ENCODE data around the gene CATSPER3.

The CATSPER3 gene

DNA sequence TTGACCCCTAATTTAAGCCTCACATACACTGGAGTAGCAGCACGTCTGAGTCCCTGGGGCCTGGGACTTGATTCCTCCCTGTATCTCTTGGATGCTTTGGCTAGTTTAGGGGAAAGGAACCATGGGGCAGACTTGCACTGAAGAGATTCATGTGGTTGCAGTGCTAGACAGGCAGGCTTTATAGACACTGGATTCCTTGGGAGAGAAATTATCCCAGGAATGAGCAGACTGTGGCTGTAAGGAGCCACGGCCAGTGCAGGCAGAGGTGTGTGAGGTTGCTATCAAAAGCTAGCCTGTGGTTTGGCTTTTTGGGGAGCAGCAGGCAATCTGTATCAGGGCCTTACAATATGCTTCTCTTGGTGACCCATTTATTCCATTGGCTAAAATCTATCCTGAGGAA lies 86.8 kb downstream of the CATSPER3 start:
- H3K27me3 ChIP-seq (ENCODE audit: control insufficient read depth, insufficient read depth, low read length), result peaks cover 37% of the 10 kb centered on the region
- H3K9me3 ChIP-seq (ENCODE audit: control insufficient read depth, low read length), result no peaks in the 10 kb centered on the region
- peaks cover 6% of the 10 kb centered on the region for H3K4me1 ChIP-seq (ENCODE audit: control insufficient read depth, insufficient read depth, low read length)
- no peak overlapping the region for H3K4me3 ChIP-seq (ENCODE audit: low read length)
- H3K9ac ChIP-seq (ENCODE audit: low read length), result no peak overlapping the region
- no peaks in the 10 kb centered on the region for H3K36me3 ChIP-seq (ENCODE audit: control insufficient read depth, insufficient read depth, low read length)

DNA sequence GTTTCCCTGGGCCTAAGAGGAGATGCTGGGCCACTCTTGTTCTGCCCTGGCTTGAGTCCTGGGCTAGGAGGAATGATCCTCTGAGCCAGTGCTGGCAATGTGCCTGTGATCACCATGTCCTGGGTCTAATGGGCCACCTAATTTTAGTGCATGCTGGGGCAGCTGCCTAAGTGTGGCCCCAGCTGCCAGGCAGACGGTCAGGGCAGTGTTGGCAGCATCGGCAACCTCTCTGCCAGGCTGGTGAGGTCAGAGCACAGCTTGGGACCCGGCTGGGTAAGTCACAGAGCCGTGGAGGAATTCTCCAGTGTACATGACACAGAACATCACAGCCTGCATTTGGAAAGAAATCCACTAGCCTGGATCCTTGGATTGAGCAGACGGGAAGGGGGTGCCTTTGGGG lies 87.7 kb downstream of the CATSPER3 start:
- Histone ChIP-seq H3K36me3 (ENCODE audit: control insufficient read depth, insufficient read depth, low read length) (no peaks in the 10 kb centered on the region), H3K9ac (ENCODE audit: low read length) (no peak overlapping the region), H3K9me3 (ENCODE audit: control insufficient read depth, low read length) (no peaks in the 10 kb centered on the region), H3K4me1 (ENCODE audit: control insufficient read depth, insufficient read depth, low read length) (peaks cover 1% of the 10 kb centered on the region), H3K27me3 (ENCODE audit: control insufficient read depth, insufficient read depth, low read length) (peaks cover 29% of the 10 kb centered on the region), H3K4me3 (ENCODE audit: low read length) (no peak overlapping the region)

DNA sequence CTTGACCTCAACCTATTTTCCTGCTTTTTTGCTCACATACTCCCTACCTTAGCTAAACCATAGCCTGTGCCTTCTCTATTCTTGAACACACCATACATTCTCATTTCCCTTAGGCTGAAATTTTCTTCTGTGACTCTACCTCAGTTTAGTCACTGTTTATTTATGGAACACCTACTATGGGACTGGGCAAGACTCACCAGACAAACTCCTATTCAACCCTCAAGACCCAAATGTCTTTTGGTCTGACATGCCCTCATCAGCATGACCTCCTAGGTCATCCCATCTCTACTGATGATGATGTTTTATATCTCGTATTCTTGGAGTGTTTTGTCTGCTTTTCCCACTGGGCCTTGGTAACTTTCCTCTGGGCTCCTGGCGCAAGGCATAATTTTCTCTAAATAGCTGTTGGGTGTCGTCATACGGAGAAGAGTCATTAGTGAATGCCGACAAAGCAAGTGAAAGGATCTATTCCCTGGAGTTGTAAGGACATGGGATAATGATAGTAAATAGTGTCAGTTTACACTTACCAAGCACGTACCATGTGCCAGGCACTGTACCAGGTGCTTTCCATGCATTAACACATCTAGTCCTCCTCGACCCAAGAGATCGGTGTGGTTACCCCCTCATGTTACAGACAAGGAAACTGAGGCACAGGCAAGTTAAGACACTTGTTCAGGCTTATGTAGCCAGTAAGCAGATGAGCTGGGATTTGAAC lies 88.8 kb downstream of the CATSPER3 start:
- Histone ChIP-seq H3K9ac (ENCODE audit: low read length) (no peak overlapping the region), H3K4me3 (ENCODE audit: low read length) (no peak overlapping the region), H3K9me3 (ENCODE audit: control insufficient read depth, low read length) (no peaks in the 10 kb centered on the region), H3K27me3 (ENCODE audit: control insufficient read depth, insufficient read depth, low read length) (peaks cover 18% of the 10 kb centered on the region), H3K36me3 (ENCODE audit: control insufficient read depth, insufficient read depth, low read length) (no peaks in the 10 kb centered on the region), H3K4me1 (ENCODE audit: control insufficient read depth, insufficient read depth, low read length) (no peaks in the 10 kb centered on the region)

DNA sequence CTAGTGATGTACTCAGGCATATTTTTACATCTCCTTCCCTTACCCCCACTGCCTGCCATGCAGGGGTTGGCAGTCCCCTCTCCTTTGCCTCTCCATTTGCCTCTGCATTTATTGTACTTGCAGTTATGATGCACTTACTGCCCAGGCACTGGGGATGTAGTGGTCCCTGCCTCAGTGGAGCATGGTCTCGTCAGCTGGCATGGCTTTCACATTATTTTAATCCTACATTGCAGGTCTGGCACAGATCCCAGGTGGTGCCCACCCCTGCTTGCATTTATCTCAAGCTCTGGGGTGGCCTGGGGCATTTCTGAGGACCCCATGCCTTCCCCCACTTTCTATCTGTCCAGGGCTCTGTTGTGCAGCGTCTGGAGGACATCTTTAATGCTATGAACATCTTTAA lies 89.5 kb downstream of the CATSPER3 start:
- no peaks in the 10 kb centered on the region for H3K36me3 ChIP-seq (ENCODE audit: control insufficient read depth, insufficient read depth, low read length)
- H3K27me3 ChIP-seq (ENCODE audit: control insufficient read depth, insufficient read depth, low read length), result peaks cover 10% of the 10 kb centered on the region
- H3K4me3 ChIP-seq (ENCODE audit: low read length), result no peak overlapping the region
- no peaks in the 10 kb centered on the region for H3K4me1 ChIP-seq (ENCODE audit: control insufficient read depth, insufficient read depth, low read length)
- no peak overlapping the region for H3K9ac ChIP-seq (ENCODE audit: low read length)
- H3K9me3 ChIP-seq (ENCODE audit: control insufficient read depth, low read length), result no peaks in the 10 kb centered on the region

DNA sequence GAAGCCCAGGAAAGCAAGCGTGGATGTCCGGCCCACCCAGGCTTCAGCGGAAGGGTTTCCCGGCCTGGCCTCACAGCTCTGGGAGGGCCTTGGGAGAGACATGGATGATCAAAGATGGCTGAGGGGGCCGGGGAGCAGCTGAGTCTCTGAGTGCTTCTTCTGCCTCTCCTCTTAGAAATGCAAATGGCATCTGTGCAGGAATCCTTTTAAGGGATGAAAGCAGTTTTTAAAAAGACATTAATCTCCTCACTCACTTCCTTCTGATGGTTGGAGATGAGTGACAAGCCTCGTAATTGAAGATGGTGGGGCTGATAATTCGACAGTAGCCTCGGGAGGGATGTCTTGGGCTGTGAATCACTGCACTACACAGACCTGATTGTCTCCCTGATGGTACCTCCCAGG lies 90.6 kb downstream of the CATSPER3 start:
- peaks cover 7% of the 10 kb centered on the region for H3K27me3 ChIP-seq (ENCODE audit: control insufficient read depth, insufficient read depth, low read length)
- H3K36me3 ChIP-seq (ENCODE audit: control insufficient read depth, insufficient read depth, low read length), result no peaks in the 10 kb centered on the region
- H3K9ac ChIP-seq (ENCODE audit: low read length), result no peak overlapping the region

DNA sequence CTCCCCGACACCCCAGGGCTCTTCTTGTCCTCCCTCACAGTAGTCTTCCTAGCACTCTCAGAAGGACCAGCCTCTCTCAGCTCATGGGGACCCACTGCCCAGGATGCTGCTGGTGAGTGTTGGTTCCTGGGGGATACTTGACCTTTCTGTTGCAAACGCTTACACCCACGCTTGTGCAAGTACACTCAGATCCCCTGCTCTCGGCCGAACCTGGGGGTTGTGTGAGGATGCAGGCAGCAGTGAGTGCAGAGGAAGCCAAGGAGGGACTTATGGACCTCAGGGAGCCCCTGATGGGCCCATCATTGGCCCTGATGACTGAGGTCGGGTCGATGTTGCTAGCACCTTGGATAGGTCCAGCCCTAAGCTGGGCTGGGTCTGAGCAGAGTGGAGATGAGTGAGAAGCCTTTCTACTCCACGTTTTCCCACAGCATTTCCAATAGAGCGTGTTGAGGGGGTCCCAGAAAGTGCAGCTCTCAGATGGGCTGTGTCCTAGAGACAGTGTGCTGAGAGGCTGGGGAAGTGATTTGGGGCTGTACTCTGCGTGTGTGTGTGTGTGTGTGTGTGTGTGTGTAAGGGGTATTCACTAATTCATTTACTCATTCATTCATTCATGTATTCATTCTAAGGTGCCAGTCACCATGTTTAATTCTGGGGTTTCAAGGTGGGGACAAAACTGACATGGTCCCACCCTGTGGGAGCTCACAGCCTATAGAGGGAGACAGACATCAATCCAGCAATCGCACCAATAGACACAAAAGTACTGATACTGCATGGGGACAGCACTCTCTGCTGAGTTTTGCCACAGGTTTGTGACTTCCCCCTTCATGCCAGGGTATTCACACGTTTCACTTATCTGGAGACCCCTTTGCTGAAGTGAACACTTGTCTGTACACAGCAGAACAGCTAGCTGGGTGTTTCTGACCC lies 91.6 kb downstream of the CATSPER3 start:
- Histone ChIP-seq H3K4me1 (ENCODE audit: control insufficient read depth, insufficient read depth, low read length) (no peaks in the 10 kb centered on the region), H3K9ac (ENCODE audit: low read length) (no peak overlapping the region), H3K9me3 (ENCODE audit: control insufficient read depth, low read length) (no peaks in the 10 kb centered on the region), H3K36me3 (ENCODE audit: control insufficient read depth, insufficient read depth, low read length) (no peaks in the 10 kb centered on the region), H3K27me3 (ENCODE audit: control insufficient read depth, insufficient read depth, low read length) (peaks cover 4% of the 10 kb centered on the region), H3K4me3 (ENCODE audit: low read length) (no peak overlapping the region)

More for the DNA sequence above, 90.6 kb downstream of the CATSPER3 start:
- H3K9me3 ChIP-seq (ENCODE audit: control insufficient read depth, low read length), result no peaks in the 10 kb centered on the region
- H3K4me1 ChIP-seq (ENCODE audit: control insufficient read depth, insufficient read depth, low read length), result no peaks in the 10 kb centered on the region
- H3K4me3 ChIP-seq (ENCODE audit: low read length), result no peak overlapping the region

DNA sequence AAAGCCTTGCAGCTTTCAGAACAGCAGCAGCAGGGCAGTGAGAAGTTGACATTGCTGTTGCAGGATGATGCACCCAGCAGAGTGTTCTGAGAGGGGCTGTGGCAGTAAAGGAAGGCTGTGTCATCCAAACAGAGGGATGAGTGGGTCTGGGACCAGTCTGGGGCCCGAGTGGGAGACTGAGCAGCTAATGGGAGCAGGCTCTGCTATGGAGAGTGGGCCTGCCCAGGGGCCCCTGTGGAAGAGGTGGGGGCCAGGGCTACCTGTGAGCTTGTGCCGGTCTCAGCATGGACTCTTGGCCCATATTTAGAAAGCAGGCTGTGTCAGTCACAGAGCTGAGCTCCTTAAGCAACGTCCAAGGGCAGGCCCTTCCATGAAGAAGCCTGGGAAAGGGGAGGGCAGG lies 92.3 kb downstream of the CATSPER3 start:
- Histone ChIP-seq H3K36me3 (ENCODE audit: control insufficient read depth, insufficient read depth, low read length) (no peaks in the 10 kb centered on the region), H3K27me3 (ENCODE audit: control insufficient read depth, insufficient read depth, low read length) (peaks cover 4% of the 10 kb centered on the region), H3K9ac (ENCODE audit: low read length) (no peak overlapping the region), H3K4me3 (ENCODE audit: low read length) (no peak overlapping the region), H3K4me1 (ENCODE audit: control insufficient read depth, insufficient read depth, low read length) (no peaks in the 10 kb centered on the region), H3K9me3 (ENCODE audit: control insufficient read depth, low read length) (no peaks in the 10 kb centered on the region)

DNA sequence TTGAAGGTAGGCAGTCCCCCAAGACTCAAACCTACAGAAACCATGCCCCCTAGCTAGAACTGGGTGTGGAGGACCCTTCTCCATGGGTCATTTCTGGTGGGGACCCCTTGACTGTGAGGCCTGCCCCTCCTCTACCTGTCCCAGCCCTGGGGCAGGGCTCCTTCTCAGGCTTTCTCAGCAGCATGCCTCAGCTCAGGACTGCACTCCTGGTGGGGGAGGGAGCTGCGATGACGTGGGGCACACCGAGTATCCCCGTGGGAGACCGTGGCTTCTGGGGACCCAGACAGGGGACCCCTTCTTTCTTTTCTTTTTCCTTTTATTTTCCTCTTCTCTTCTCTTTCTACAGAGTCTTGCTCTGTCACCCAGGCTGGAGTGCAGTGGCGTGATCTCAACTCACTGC lies 93.3 kb downstream of the CATSPER3 start:
- Histone ChIP-seq H3K9ac (ENCODE audit: low read length) (no peak overlapping the region), H3K36me3 (ENCODE audit: control insufficient read depth, insufficient read depth, low read length) (no peaks in the 10 kb centered on the region), H3K27me3 (ENCODE audit: control insufficient read depth, insufficient read depth, low read length) (peaks cover 4% of the 10 kb centered on the region), H3K4me1 (ENCODE audit: control insufficient read depth, insufficient read depth, low read length) (no peaks in the 10 kb centered on the region), H3K4me3 (ENCODE audit: low read length) (no peak overlapping the region), H3K9me3 (ENCODE audit: control insufficient read depth, low read length) (no peaks in the 10 kb centered on the region)

Data from mucosa of stomach (tissue), 1 donor.